ENCODE data around the gene SLC4A9.

The SLC4A9 gene

DNA sequence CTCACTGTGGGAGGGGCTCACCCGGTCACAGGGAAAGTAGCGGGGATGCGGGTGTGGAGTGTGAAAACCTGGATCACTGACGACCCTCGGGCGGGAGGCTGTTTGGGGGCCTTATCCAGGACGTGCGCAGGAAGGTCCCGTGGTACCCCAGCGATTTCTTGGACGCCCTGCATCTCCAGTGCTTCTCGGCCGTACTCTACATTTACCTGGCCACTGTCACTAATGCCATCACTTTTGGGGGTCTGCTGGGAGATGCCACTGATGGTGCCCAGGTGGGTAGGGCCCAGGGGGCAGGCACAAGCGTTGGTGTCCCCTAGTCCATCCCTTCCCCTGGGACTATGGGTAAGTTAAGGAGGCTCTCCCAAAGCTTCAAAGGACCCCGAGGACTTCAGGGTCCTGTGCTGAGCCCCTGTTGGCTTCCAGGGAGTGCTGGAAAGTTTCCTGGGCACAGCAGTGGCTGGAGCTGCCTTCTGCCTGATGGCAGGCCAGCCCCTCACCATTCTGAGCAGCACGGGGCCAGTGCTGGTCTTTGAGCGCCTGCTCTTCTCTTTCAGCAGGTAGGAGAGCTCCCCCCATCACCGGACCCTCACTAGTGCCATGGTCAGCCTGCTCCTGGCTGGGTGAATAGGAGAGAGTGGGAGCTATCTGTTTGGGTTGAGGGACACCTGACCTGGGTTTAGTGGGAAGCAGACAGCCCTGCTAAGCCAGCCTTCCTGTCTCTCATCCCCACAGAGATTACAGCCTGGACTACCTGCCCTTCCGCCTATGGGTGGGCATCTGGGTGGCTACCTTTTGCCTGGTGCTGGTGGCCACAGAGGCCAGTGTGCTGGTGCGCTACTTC is 3.9 kb downstream of the SLC4A9 start:
- DNase-seq = no peak

DNA sequence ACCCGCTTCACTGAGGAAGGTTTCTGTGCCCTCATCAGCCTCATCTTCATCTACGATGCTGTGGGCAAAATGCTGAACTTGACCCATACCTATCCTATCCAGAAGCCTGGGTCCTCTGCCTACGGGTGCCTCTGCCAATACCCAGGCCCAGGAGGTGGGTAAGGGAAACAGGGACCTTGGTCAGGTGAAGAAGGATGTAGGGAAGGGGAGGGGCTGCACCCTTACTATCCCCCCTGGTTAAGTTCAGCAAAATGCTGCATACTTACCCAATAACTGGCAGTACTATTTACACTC is 4.4 kb downstream of the SLC4A9 start:
- no peak for DNase-seq

DNA sequence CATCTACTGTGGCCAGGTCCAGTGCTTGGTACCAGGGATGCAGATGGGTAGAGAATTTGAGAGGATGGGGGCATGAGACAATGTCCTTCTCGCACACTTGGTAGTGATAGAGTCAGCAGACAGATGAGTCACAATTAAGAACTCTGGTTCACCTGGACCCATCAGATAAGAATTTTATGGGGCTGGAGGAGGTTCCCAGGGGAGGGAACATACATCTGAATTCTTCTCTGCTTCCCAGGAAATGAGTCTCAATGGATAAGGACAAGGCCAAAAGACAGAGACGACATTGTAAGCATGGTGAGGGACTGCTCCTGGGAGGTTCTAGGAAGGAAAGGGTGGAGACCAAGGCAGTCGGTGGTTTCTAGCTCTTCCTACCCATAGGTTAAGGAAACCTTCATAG is 5.3 kb downstream of the SLC4A9 start:
- no peak for DNase-seq

DNA sequence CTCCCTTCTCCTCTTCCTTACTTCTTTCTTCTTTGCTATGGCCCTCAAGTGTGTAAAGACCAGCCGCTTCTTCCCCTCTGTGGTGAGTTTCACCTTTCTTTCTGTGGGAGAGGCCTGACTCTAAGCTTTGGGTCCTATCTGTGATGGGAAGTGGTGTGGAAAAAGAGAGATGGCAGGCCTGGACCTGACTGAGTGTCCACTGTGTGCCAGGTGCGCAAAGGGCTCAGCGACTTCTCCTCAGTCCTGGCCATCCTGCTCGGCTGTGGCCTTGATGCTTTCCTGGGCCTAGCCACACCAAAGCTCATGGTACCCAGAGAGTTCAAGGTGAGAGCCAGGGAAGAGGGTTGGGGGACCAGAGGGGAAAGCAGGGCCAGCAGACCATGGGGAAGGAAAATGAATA is 5.9 kb downstream of the SLC4A9 start:
- DNase-seq = no peak

DNA sequence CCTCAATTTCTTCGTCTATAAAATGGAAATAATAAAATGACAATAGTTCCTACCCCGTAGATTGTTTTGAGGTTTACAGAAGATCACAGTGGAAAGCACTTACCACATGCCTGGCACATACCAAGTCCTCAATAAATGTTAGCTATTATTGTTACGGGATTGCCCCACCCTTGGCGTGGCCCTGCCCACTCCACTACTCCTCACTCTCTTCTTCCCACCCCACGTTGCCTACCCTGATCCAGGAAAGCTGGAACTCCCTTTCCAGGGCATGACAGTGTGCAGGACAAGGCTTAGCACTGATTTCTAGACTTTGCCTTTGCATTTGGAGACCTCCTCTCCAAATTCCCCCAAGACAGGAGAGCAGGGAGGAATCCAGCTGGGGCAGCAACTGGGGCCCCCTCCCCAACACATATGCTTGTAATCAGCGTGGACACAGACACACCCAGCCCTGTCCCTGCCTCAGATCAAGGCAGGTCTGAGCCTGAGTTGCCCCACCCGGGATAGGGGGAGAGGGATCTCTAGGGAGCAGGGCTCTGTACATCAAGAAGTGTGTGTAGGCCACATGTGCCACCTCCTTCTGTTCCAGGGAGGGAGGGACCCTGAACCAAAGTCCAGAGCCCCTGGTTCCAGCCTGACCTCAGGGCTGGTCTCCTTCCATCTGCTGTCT is 6.7 kb downstream of the SLC4A9 start:
- DNase-seq = no peak

DNA sequence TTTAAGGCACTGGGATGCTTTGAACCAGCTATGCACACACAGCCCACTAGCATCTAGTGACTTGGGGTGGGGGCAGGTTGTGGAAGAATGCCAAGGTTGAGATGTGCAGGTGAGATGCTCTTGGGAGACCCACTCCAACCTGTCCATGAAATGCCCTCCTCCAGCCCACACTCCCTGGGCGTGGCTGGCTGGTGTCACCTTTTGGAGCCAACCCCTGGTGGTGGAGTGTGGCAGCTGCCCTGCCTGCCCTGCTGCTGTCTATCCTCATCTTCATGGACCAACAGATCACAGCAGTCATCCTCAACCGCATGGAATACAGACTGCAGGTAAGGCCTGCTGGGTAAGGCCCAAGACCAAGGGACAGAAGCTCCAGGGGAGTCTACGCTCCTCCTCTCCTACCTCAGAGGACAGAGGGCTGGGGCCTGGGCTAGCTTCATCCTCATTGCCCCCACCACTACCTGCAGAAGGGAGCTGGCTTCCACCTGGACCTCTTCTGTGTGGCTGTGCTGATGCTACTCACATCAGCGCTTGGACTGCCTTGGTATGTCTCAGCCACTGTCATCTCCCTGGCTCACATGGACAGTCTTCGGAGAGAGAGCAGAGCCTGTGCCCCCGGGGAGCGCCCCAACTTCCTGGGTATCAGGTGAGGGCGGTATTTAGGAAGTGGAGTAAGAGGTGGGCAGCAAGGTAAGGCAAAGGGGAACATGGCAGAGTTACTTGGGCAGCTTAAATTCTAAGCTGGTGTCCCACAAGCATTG is 7.4 kb downstream of the SLC4A9 start:
- DNase-seq = no peak

DNA sequence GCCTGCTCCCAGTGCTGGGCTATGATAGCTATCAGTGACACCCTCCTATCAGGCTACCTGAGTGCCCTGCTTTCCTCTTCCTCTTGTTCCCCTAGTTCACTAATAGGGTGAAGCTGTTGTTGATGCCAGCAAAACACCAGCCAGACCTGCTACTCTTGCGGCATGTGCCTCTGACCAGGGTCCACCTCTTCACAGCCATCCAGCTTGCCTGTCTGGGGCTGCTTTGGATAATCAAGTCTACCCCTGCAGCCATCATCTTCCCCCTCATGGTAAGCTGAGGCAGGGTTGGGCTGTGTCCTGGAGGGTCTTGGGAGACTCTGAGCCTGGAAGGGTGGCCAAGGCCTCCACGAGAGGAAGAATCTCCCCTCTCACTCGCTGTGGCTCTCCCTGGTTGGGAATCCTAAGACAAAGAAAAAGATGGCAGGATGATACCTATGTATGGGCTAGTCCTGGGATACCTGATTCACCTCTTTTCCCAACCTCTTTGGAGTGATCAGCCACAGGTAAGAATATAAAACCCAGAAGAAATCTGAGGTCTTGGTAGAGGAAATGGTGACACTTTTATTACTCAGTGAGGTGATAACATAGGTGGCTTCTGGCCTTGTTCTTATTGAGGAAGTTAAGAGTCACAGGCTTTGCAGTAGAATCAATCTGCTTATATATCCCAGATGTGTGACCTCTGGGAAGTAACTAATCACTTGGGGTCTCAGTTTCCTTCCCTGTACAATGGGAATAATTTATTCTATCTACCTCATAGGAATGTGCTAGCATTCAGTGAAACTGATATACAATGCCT is 11.6 kb downstream of the SLC4A9 start:
- no peak for DNase-seq

DNA sequence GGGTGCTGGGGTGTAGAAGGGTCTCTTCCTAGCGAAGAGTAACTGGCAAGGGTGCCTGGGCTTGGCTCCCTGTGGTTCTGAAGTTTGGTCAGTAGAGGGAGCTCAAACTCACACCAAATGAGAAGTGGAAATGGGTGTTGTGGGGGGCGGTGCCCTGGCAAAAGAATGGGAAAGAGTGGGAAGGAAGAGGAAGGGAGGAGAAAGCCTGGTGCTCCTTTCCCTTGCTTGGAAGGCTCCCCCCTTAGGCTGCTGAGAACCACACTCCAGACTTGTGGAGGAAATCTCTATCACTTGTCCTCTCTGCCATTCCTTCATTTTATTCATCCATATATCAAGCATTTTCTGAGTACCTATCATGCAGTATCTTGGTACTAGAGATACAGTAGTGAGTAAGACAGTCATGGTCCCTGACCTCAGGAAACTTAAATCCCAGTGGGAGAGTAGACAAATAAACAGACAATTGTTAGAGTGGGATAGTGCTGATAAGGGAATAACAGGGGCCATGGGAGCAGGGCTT is 13.0 kb downstream of the SLC4A9 start:
- DNase-seq = peak; percentile 49

DNA sequence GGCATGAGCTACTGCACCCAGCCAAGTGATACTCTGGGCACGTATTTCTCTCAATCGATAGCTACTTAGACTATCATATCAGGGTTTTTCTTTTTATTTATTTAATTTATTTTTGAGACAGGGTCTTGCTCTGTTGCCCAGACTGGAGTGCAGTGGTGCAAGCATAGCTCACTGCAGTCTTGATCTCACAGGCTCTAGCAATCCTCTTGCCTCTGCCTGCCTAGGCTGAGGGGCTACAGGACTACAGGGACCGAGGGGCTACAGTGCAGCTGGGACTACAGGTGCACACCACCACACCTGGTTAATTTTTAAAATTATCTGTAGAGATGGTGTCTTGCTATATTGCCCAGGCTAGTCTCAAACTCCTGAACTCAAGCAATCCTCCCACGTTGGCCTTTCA is 21.4 kb downstream of the SLC4A9 start:
- DNase-seq = no peak

DNA sequence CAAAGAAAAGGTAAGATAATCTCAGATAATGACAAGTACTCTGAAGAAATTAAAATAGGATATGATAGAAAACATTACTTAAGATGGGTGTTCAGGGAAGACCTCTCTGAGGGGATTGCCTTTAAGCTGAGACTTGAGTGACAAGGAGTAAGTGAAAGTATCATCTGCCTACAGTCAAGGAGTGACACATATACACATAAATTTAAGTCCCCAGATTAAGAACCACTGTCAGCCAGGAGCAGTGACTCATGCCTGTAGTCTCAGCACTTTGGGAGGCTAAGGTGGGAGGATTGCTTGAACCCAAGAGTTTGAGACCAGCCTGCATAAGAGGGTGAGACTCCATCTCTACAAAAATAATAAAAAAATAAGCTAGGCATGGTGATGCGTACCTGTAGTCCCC is 22.0 kb downstream of the SLC4A9 start:
- no peak for DNase-seq

DNA sequence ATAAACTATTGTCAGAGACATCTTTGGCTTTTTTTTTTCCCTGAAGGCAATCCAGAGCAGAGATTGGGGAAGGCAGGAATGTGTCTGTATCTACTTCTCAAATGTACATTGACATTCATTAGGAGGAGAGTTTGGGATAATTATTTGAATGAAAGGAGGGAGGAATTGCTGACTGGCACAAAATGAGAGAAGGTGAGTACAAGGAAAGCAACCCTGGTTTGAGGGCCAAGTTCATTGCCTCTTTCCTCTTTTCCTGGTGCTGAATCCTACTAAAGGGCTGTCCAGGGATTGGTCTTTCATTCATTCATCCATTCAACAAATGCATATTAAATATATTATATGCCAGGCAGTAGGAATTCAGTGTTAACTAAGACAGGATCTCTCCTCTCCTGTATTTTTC is 22.9 kb downstream of the SLC4A9 start:
- DNase-seq = no peak

DNA sequence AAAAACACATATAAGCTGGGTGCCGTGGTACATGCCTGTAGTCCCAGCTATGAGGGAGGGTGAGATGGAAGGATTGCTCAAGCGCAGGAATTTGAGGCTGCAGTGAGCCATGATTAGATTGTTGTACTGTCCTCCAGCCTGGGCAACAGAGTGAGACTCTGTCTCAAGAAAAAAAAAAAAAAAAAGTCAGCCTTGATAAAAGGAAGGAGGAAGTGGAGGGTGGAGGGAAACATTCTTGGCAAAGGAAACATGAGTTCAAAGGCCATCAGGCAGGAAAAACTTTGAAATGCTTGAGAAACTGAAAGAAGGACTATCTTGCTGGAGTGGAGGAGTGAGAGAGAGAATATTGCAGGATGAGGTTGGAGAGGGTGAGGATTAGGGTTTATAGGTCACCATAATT is 23.3 kb downstream of the SLC4A9 start:
- no peak for DNase-seq

DNA sequence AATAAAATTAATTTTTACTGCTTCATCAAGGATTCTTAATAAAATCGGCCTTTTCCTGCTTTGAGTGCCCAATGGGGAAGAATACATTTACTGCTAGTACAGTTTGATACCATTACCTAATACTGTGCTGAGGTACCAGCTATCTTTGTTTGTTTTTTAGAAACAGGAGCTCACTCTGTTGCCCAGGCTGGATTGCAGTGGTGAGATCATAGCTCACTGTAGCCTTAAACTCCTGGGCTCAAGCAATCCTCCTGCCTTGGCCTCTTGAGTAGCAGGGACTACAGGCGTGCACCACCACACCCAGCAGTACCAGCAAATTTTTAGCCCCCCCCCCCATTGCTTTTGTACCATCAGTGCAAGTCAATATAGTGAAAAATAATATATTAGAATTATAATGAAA is 28.1 kb downstream of the SLC4A9 start:
- no peak for DNase-seq

DNA sequence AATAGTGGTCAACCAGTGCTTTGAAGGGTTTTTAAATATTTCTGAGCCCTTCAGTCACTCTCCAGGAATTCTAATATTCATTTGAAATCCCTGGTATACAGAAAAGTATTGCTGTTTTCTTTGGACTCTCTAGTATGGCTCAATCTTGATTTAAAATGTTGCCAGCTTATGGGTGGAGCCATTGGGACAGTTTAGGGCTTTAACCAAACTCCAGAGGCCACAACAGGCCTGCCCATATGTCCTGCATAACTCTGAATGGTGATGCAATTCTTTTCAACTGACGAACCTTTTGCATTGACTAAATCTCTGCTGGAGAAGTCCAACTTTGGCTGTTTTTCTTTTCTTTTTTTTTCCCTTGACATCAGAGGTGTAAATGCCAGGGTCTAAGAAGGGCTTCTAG is 31.3 kb downstream of the SLC4A9 start:
- DNase-seq = no peak

DNA sequence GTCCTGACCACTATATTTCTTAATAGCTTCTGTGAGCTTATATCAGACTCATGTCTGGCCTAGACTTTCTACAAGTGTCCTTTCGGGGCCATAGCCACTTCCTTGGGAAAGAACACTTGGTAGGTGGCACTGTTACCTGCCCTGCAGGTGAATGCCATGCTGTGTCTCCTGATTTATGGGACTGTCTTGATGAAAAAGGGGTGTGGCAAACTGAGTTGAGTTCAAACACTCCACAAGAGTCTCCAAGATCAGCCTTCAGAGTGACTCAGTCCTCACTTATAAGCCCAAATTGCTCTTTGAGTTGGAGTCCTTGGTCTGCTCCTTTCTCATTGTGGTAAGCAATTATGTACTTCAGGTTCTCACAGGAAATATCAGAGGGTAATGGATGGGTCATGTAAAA is 31.7 kb downstream of the SLC4A9 start:
- no peak for DNase-seq

DNA sequence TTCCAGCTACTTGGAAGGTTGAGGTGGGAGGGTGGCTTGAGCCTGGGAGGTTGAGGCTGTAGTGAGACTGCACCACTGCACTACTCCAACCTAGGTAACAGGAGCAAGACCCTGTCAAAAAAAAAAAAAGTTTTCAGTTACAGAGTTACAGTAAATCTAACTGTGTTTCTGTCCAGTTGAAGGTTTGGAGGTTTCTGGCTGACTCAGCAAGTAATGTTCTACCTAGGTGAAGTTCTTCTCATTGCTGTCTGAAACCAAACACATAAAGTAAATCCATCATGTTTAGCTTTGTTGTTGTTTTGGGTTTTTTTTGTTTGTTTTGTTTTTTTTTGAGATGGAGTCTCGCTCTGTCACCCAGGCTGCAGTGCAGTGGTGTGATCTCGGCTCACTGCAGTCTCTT is 33.7 kb downstream of the SLC4A9 start:
- no peak for DNase-seq

DNA sequence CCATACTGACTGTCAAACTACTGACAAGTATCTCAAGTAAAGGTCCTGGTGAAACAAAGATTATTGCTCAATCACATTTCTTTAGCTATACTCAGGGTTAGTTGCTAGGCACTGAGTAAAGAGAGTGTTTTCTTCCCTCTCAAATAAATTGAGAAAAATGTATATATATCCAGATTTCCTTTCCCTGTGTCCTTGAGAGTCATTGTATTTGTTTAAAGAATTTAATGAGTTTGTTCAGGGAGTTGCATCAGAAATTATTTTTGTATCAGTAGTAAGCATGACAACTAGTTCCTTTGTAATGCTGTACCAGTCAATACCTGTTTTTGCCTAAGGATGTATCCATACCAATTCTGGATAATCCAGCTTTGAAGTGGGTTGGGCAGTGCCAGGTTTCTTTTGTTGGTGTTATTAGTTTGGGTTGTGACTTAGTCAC is 38.4 kb downstream of the SLC4A9 start:
- no peak for DNase-seq

DNA sequence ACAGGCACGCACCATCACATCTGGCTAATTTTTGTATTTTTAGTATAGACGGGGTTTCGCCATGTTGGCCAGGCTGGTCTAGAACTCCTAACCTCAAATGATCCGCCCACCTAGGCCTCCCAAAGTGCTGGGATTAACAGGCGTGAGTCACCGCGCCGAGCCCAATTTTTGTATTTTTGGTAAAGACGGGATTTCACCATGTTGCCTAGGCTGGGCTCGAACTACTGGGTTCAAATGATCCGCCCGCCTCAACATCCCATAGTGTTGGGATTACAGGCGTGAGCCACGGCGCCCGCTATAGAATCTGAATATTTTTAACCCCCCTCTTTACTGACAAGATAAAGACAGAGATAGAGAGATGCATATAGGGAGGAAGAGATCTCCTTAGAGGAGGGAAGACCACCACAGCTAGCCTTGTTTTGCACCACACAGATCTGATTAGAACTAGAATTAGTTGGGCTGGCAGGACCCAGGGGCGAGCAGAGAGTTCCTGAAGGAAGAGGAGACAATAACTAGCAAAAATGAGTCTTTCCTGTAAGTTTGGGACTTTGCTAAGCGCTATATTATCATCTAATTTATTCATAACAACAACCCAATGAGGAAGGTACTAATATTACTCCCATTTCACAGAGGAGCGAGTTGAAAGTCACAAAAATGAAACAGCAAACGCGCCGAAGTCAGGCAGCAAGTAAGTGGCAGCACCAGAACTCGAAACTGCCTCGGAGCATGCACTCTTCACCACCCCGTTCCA is 40.2 kb downstream of the SLC4A9 start:
- DNase-seq = no peak

DNA sequence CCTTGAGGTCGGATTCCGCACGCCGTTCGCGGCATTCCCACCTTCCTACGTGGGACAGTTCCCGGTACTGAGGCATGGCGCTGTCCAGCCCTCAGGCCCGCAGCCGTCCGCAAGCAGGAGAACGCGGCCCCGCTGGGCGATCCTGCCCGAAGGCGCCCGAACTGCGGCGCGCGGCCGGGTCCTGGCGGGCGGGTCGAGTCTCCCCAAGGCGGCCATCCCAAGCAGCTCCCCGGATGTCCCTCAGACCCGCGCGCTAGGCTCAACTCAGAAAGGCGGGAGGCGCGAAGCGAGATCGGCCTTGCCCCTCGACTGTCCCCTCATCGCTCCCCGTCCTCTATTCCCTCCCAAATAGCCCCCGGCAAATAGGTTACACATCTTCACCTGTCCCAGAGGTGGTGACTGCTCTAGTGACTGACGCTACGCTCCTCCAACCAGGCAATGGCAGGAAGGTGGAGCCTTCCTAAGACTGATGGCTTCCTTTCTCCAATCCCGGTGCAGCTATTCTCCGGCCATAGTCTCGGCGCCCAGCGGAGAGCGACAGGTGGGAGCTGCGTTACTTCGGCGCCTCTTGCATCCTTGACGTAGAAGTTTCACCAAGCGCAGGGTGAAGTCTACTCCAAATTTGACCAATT is 40.9 kb downstream of the SLC4A9 start:
- DNase-seq = peak; percentile 91

DNA sequence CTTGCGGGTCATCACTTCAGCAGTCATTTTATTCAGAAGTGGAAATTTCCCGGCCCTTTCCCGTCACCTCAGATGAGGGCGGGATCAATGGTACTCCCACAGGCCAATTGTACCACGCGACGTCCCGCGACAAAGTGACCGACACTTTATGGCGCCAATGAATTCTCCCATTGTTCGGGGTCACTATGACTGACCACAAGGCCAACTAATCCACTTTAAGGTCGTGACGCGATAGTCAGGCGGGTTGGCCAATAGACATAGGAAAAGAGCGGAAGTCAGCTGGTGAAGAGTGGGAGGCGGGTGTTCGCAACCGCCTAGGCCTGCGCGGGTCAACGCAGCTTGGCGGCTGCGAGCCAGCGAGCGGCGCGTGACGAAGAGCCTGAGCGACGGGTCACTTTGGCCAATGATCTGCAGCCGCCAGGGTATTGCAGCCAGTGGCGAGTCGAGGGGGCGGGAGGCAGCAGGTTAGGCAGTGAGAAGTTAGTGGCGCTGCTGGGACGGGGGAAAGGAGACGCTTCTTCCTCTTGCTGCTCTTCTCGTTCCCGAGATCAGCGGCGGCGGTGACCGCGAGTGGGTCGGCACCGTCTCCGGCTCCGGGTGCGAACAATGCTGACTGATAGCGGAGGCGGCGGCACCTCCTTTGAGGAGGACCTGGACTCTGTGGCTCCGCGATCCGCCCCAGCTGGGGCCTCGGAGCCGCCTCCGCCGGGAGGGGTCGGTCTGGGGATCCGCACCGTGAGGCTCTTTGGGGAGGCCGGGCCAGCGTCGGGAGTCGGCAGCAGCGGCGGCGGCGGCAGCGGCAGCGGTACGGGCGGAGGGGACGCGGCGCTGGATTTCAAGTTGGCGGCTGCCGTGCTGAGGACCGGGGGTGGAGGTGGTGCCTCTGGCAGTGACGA is 41.6 kb downstream of the SLC4A9 start, which contains the start of gene ANKHD1:
TSS of gene ANKHD1 (plus strand) at position 472 of the 896 bp plus-strand sequence. CDS start at position 607, 135 bp downstream.
- peak; percentile 95 for DNase-seq

All from NCI-H2227 treated with DMSO at 0.1 percent for 48 hours (cell line).